Caco-2 (cell line): ENCODE results near the gene UST. TPM values are rescaled to one million over a fixed set of nuclear protein-coding genes. Genes with fewer than 3 reads are reported as not detected.

Experiments
- BruUV-seq: library from RNA; stranded (reverse); fragments of 400-500 nt; replicated peaks from 2 replicates; lab custom pipeline; 2021; lab: Mats Ljungman, UMichigan
- CTCF ChIA-PET: fragments of 300-600 bp; sonication (Branson Sonifier 250); formaldehyde crosslinking; loops from one replicate; lab custom pipeline; 2022; ENCODE audit warnings: antibody characterized with exemption; lab: Charles Lee
- POLR2A ChIA-PET: fragments of 300-600 bp; sonication (Branson Sonifier 250); formaldehyde crosslinking; loops from one replicate; lab custom pipeline; 2022; ENCODE audit warnings: antibody characterized with exemption; lab: Charles Lee
- DNase-seq, 2 experiments: peaks; one replicate each; pipeline versions ENCODE4 v3.0.0 to v3.0.0-alpha.2; 2020 to 2022
- H3K27me3 ChIP-seq: replicated peaks from 2 replicates; pipeline ENCODE4 v1.6.0; 2011; ENCODE audit warnings: low read length; ENCODE audit not compliant: control insufficient read depth, insufficient read depth
- H3K36me3 ChIP-seq: 2 replicates; pipeline ENCODE4 v1.5.1; 2011; ENCODE audit warnings: low read length; ENCODE audit not compliant: control insufficient read depth, insufficient read depth
- H3K4me1 ChIP-seq: fragments of 250-450 bp; sonication (Bioruptor Pico); 2 replicates; pipeline ENCODE4 v1.5.1; 2020; ENCODE audit warnings: mild to moderate bottlenecking
- H3K4me3 ChIP-seq: 2 replicates; pipeline ENCODE4 v1.5.1; 2011; ENCODE audit warnings: low read depth, mild to moderate bottlenecking, control low read depth, low read length
- H3K9me3 ChIP-seq: fragments of 250-450 bp; sonication (Bioruptor Pico); 2 replicates; pipeline ENCODE4 v1.5.1; 2020; ENCODE audit warnings: mild to moderate bottlenecking, moderate library complexity
- H3K27ac Mint-ChIP-seq: one replicate; pipeline ENCODE4 v1.8.0; 2022; ENCODE audit warnings: mixed read lengths; ENCODE audit not compliant: unreplicated experiment
- H3K27me3 Mint-ChIP-seq: one replicate; pipeline ENCODE4 v1.8.0; 2022; ENCODE audit warnings: mixed read lengths; ENCODE audit not compliant: insufficient read depth, unreplicated experiment
- H3K36me3 Mint-ChIP-seq: one replicate; pipeline ENCODE4 v1.8.0; 2022; ENCODE audit warnings: mild to moderate bottlenecking, mixed read lengths; ENCODE audit not compliant: insufficient read depth, unreplicated experiment
- H3K4me1 Mint-ChIP-seq: one replicate; pipeline ENCODE4 v1.8.0; 2022; ENCODE audit warnings: low read depth, mixed read lengths; ENCODE audit not compliant: unreplicated experiment
- H3K4me3 Mint-ChIP-seq: one replicate; pipeline ENCODE4 v1.8.0; 2022; ENCODE audit warnings: mild to moderate bottlenecking, moderate library complexity, mixed read lengths; ENCODE audit not compliant: unreplicated experiment
- H3K9me3 Mint-ChIP-seq: one replicate; pipeline ENCODE4 v1.8.0; 2022; ENCODE audit warnings: mixed read lengths; ENCODE audit not compliant: unreplicated experiment
- intact Hi-C: fragments of 100-400 bp; cut with micrococcal nuclease; formaldehyde crosslinking; loops from one replicate; pipeline ENCODE4 v1.10.0; 2022; ENCODE audit not compliant: unreplicated experiment
- total RNA-seq: library from RNA; stranded (reverse); gene quantifications from 2 replicates; pipeline ENCODE4 v1.2.3, GENCODE V29; 2022
- TF ChIP-seq, protein P1 (sequence below), 2 experiments: fragments of 200-600 bp in 1 of 2; IDR thresholded peaks; 1 replicate in 1 of 2; 2 replicates in 1 of 2; pipeline versions ENCODE4 v1.5.1 to v1.8.0; 2011 to 2022; ENCODE audit warnings: antibody characterized with exemption in 1 of 2, control low read depth in 1 of 2, inconsistent platforms in 1 of 2, low read depth in 1 of 2, low read length in 1 of 2, mild to moderate bottlenecking in 1 of 2, moderate library complexity in 1 of 2; ENCODE audit not compliant: insufficient read depth in 1 of 2, severe bottlenecking in 1 of 2, unreplicated experiment in 1 of 2

Gene UST
- total RNA-seq, 1 experiment from 2014 or later, result not detected

DNA sequence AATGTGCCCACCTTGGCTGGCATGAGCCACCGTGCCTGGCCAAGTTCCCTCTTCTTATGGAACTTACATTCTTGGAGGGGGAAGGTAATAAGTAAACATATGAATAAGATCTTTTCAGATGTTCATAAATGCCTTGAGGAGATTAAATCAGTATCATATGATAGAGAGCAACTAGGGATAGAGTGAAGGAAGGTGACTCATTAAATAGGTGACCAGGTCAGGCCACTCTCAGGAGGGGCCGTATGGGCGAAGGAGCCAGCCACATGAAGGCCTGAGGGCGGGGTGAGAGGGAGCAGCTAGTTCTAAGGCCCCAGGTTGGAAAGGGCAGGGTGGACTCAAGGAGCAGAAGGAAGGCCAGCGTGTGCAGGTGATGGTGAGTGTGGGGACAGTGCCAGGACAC lies 91.1 kb downstream of the UST start:
- CTCF ChIA-PET, result no interaction called here
- no peaks in the 10 kb centered on the region for H3K4me1 ChIP-seq
- Mint-ChIP-seq H3K27ac (no peak overlapping the region), H3K27me3 (peaks cover 6% of the 10 kb centered on the region), H3K9me3 (no peaks in the 10 kb centered on the region), H3K36me3 (no peaks in the 10 kb centered on the region), H3K4me3 (no peak overlapping the region), H3K4me1 (no peaks in the 10 kb centered on the region)
- POLR2A ChIA-PET, result no interaction called here
- no peaks in the 10 kb centered on the region for H3K9me3 ChIP-seq
- TF ChIP-seq, protein P1, sequence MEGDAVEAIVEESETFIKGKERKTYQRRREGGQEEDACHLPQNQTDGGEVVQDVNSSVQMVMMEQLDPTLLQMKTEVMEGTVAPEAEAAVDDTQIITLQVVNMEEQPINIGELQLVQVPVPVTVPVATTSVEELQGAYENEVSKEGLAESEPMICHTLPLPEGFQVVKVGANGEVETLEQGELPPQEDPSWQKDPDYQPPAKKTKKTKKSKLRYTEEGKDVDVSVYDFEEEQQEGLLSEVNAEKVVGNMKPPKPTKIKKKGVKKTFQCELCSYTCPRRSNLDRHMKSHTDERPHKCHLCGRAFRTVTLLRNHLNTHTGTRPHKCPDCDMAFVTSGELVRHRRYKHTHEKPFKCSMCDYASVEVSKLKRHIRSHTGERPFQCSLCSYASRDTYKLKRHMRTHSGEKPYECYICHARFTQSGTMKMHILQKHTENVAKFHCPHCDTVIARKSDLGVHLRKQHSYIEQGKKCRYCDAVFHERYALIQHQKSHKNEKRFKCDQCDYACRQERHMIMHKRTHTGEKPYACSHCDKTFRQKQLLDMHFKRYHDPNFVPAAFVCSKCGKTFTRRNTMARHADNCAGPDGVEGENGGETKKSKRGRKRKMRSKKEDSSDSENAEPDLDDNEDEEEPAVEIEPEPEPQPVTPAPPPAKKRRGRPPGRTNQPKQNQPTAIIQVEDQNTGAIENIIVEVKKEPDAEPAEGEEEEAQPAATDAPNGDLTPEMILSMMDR (IDR thresholded peaks at IDR 0.05; ENCODE audit: insufficient read depth in 1 of 2, low read depth in 1 of 2, low read length in 1 of 2, severe bottlenecking in 1 of 2, unreplicated experiment in 1 of 2), result no peak
- DNase-seq, result no peak
- H3K27me3 ChIP-seq, result no peaks in the 10 kb centered on the region
- BruUV-seq, result no TSS peak
- intact Hi-C loops, result no loop called here
- no peak overlapping the region for H3K4me3 ChIP-seq
- no peaks in the 10 kb centered on the region for H3K36me3 ChIP-seq

DNA sequence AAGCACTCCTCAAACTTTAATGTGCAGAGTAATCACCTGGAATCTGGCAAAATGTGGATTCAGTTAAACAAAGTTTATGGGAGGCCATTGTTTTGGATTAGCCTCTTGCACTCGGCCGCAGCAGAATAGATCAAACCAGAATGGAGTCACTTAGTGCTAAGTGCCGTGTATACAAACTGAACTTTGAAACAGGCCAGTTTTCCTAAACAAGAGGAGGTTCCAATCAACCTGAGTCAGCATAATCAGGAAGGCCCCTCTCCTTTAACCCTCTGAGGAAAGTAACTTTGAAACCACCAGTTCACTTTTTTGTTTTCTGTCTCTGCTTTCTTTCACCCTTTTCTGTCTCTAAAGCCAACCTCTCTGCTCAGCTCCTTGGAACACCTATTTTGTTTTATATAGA lies 92.2 kb downstream of the UST start:
- ChIA-PET CTCF (no interaction called here), POLR2A (no interaction called here)
- Mint-ChIP-seq H3K9me3 (no peaks in the 10 kb centered on the region), H3K27me3 (peaks cover 4% of the 10 kb centered on the region), H3K27ac (no peak overlapping the region), H3K4me3 (no peak overlapping the region), H3K36me3 (no peaks in the 10 kb centered on the region), H3K4me1 (no peaks in the 10 kb centered on the region)
- H3K4me1 ChIP-seq, result no peaks in the 10 kb centered on the region
- H3K36me3 ChIP-seq, result no peaks in the 10 kb centered on the region
- no peaks in the 10 kb centered on the region for H3K9me3 ChIP-seq
- H3K4me3 ChIP-seq, result no peak overlapping the region
- DNase-seq, result no peak
- TF ChIP-seq, protein P1 (IDR thresholded peaks at IDR 0.05; ENCODE audit: insufficient read depth in 1 of 2, low read depth in 1 of 2, low read length in 1 of 2, severe bottlenecking in 1 of 2, unreplicated experiment in 1 of 2), result no peak
- H3K27me3 ChIP-seq, result no peaks in the 10 kb centered on the region
- intact Hi-C loops, result no loop called here
- BruUV-seq, result no TSS peak

DNA sequence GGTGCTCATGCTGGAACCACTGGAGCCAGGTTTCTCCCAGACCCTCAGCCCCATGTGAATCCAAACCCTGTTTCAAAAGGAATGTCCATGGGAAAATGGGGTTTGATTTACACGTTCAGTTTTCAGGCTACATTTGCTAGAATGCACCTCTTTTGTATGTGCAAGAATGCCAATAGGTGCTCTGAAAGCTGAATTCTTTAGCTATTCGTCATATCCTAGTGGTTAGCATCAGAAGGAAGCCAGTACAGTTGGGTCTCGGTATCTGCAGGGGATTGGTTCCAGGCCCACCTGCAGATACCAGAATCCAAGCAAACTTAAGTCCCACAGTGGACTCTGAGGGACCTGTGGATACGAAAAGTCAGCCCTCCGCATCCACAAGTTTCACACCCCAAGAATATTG lies 93.4 kb downstream of the UST start:
- H3K27me3 ChIP-seq, result no peaks in the 10 kb centered on the region
- Mint-ChIP-seq H3K4me3 (no peak overlapping the region), H3K4me1 (no peaks in the 10 kb centered on the region), H3K36me3 (no peaks in the 10 kb centered on the region), H3K9me3 (no peaks in the 10 kb centered on the region), H3K27ac (no peak overlapping the region), H3K27me3 (peaks cover 4% of the 10 kb centered on the region)
- no peaks in the 10 kb centered on the region for H3K4me1 ChIP-seq
- ChIA-PET CTCF (no interaction called here), POLR2A (no interaction called here)
- H3K36me3 ChIP-seq, result no peaks in the 10 kb centered on the region
- DNase-seq, result no peak
- H3K4me3 ChIP-seq, result no peak overlapping the region
- intact Hi-C loops, result no loop called here
- no TSS peak for BruUV-seq
- no peaks in the 10 kb centered on the region for H3K9me3 ChIP-seq
- TF ChIP-seq, protein P1 (IDR thresholded peaks at IDR 0.05; ENCODE audit: insufficient read depth in 1 of 2, low read depth in 1 of 2, low read length in 1 of 2, severe bottlenecking in 1 of 2, unreplicated experiment in 1 of 2), result no peak
